Fibroblast of villous mesenchyme (primary cell): Measurements from ENCODE around the gene PRKCE. TPM values are rescaled to one million over a fixed set of nuclear protein-coding genes. Genes with fewer than 3 reads are reported as not detected.

Experiments
- DNase-seq: peaks from one replicate; pipeline ENCODE4 v3.0.0-alpha.2; 2010; ENCODE audit warnings: low read depth
- H3K4me3 ChIP-seq: 2 replicates; pipeline ENCODE4 v1.5.1; 2011; ENCODE audit warnings: low read depth, mild to moderate bottlenecking, low read length
- CTCF ChIP-seq: IDR thresholded peaks from 2 replicates; pipeline ENCODE4 v1.5.1; 2012; ENCODE audit warnings: low read depth, mild to moderate bottlenecking, low read length; ENCODE audit not compliant: insufficient read depth
- total RNA-seq: library from RNA; depleted of rRNA; stranded (reverse); fragments of >200 nt; gene quantifications from 2 replicates; pipeline ENCODE4 v1.2.3, GENCODE V29; 2012

The PRKCE gene
- total RNA-seq, 1 donor: 27.2 TPM

- no peak for TF ChIP-seq CTCF
- H3K4me3 ChIP-seq: no peak overlapping the region
- DNase-seq: no peak
These were observed 364.2 kb downstream of the PRKCE start for GRCh38 chr2:46015671-46016070.

- no peak for DNase-seq
- TF ChIP-seq CTCF: no peak
- no peak overlapping the region for H3K4me3 ChIP-seq
These were observed 364.6 kb downstream of the PRKCE start for GRCh38 chr2:46016091-46016490.

DNA sequence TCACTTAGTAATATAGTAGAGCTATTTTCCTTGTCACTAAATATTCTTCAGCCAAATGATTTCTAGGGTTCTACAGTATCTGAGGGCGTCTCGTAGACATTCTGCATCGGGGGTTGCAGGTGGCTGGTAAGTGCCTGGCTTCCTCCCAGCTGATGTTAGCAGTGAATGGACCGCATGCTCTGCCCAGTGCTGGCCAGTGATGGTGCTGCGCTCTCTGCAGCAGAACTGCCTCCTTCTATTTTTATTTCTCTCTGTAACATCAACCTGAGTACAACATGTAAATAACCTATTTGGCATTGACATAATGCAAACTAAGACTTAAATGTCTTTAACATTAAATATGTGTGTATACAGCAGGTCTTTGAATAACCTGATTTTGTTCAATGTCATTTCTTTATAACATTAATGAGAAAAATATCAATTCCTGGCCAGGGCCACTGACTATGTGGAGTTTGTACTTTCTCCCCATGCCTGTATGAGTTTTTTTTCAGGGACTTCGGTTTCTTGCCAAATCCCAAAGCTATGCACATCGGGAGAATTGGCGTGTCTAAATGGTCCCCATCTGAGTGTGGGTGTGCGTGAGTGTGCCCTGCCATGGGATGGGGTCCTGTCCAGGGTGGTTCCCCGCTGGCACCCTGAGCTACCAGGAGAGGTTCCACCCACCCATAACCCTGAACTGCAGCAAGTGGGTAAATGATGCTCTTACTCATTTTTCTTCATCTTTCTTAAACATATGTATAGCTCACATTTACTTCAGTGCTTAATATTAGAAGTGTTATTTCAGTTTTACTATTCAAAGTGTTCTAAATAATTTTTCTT, 367.5 kb downstream of the PRKCE start:
- no peak for TF ChIP-seq CTCF
- H3K4me3 ChIP-seq: no peak overlapping the region
- no peak for DNase-seq

DNA sequence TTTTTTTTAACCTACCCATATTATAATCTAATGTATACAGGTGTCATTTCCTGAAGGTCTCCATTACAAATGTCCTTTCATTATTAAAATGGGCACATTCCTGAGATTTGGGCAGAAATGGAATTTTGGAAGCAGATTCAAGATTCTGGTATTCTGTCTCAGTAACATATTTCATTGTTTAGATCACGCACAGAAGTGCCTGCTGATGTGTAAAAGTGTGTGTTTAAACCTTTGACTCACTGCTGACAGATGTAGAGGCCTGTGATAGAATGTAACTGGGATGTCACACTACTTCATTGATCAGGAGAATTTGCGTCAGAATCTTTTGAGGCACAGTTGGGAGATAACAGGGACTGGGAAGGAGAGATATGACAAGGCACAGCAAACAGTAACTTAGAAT, 368.9 kb downstream of the PRKCE start:
- DNase-seq: no peak
- TF ChIP-seq CTCF: no peak
- no peak overlapping the region for H3K4me3 ChIP-seq

DNA sequence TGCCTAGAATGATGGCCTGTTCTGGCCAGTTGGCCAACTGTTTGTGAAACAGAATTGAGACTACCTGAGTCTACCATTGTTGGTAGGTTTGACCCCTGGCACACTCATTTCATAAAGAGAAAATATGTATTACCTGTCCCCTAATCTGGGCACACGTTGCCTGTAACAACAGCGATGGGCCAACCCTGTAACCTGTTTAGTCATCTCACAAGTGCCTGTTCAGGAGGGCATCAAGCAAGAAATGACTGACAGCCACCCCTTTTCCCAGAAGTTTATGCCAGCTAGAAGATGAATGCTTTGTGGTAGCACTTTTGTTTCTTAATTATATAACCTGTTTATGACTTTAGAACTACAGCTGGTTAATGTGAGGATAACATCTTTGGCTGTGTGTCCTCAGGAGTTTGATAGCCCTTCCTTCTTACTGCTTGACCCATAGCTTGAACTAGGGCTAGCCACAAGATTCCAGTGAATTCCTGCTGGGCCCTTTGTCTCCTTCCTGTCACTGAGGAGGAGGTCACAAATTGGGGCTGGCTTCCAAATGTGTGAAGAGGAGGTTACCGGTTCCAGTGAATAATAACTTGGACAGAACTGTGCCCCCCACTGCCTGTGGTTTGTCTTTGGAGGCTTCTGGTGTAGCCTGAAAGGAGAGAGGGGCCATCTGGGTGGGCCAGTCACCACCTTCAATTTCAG, 371.8 kb downstream of the PRKCE start:
- DNase-seq: no peak
- TF ChIP-seq CTCF: no peak
- H3K4me3 ChIP-seq: no peak overlapping the region

DNA sequence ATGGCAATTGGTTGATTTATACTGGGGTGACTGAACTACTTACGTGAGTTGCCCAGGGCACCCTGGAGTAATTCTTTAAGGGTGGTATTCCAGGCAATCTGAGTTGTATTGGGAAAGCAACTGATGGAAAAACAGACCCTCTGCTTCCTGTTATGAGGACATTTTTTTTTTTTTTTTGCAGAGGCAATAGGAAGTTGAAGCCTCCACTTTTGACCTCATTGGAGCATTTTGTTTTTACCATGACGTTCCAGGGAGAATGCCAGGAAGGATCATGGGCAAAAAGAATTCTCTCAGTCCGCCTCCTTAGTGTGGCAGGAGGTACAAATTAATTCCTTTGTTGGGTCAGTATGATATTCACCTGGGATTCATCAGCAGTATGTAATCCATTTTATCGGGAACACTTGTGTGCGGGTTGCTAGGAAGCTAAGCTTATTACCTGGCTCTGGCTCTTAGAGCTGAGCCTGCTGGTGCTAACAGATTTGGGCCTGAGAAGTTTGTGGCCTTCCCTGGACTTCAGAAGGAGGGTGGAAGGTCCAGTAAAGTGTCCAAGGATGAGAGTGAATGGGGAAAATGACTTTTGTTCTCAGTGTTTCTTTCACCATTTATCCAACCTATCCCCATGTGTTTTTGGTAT, 372.8 kb downstream of the PRKCE start:
- no peak for DNase-seq
- H3K4me3 ChIP-seq: no peak overlapping the region
- TF ChIP-seq CTCF: no peak
